Lower leg skin (tissue), 3 donors: Measurements from ENCODE around the gene RTL10.

Experiments used
- CTCF ChIP-seq, 3 donors: fragments of 450-650 bp; IDR thresholded peaks; one replicate each; pipeline ENCODE4 v1.5.1; 2016; ENCODE audit warnings: antibody characterized with exemption in 3 of 3, mild to moderate bottlenecking in 3 of 3, moderate library complexity in 2 of 3
- POLR2A ChIP-seq, 2 donors: fragments of 450-650 bp; IDR thresholded peaks; one replicate each; pipeline ENCODE4 v1.6.1; 2016 to 2017; ENCODE audit warnings: antibody characterized with exemption in 2 of 2, mild to moderate bottlenecking in 1 of 2, moderate library complexity in 1 of 2

DNA sequence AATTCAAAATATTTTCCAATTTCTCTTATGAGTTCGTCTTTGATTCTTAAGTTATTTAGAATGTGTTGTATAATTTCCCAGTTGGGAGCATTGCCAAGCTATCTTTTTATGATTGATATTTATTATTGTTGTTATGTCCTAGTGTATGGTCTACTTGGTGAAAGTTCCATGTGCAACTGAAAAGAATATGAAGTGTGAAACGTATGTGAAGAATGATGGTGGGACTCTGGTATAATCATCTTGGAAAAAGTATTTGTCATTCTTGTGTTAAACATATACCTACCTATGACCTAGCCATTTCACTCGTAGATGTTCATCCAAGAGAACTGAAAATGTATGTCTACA lies 12.0 kb upstream of the RTL10 start:
- TF ChIP-seq CTCF (IDR thresholded peaks at IDR 0.05), result no peak
- TF ChIP-seq POLR2A (IDR thresholded peaks at IDR 0.05), result no peak
